ENCODE data around the gene NEK11.

DNA sequence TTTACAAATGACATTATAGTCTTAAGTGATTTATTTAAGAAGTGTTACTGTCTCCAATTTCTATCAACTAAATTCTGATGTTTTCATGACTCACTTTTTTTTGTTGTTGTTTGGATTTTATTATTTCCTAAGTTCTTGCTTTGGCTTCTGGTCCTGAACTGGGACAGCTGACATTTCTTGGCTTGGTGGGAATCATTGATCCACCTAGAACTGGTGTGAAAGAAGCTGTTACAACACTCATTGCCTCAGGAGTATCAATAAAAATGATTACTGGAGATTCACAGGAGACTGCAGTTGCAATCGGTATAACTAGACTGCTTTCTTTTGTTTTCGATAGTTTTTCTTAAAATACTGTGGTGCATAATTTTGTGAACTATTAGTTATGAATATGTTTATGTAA is 47.6 kb upstream of the NEK11 start:
- no peak for TF ChIP-seq POLR2A (IDR thresholded peaks at IDR 0.05)
- TF ChIP-seq, protein P1, sequence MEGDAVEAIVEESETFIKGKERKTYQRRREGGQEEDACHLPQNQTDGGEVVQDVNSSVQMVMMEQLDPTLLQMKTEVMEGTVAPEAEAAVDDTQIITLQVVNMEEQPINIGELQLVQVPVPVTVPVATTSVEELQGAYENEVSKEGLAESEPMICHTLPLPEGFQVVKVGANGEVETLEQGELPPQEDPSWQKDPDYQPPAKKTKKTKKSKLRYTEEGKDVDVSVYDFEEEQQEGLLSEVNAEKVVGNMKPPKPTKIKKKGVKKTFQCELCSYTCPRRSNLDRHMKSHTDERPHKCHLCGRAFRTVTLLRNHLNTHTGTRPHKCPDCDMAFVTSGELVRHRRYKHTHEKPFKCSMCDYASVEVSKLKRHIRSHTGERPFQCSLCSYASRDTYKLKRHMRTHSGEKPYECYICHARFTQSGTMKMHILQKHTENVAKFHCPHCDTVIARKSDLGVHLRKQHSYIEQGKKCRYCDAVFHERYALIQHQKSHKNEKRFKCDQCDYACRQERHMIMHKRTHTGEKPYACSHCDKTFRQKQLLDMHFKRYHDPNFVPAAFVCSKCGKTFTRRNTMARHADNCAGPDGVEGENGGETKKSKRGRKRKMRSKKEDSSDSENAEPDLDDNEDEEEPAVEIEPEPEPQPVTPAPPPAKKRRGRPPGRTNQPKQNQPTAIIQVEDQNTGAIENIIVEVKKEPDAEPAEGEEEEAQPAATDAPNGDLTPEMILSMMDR (IDR thresholded peaks at IDR 0.05), result no peak

Data from thyroid gland (tissue), 4 donors.